ENCODE results near the gene GBP3.
A peak's percentile ranks its signal among the peaks of the same experiment; 100 is the strongest.
"Not testable (repeated sequence)": the region's sequence is repeated elsewhere in the genome, so short reads cannot be mapped to it uniquely, and the experiment has no call there.

Gene GBP3

DNA sequence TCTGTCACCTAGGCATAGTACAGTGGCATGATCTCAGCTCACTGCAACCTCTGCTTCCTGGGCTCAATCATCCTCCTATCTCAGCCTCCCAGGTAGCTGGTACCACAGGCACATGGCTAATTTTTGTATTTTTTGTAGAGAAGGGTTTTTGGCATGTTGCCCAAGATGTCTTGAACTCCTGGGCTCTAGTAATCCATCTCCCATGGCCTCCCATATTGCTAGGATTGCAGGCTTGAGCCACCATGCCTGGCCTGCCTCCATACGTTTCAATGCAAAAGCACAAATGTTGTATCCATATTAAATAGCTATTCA is 17.6 kb upstream of the GBP3 start:
- DNase-seq (ENCODE audit: low spot score) = no peak

DNA sequence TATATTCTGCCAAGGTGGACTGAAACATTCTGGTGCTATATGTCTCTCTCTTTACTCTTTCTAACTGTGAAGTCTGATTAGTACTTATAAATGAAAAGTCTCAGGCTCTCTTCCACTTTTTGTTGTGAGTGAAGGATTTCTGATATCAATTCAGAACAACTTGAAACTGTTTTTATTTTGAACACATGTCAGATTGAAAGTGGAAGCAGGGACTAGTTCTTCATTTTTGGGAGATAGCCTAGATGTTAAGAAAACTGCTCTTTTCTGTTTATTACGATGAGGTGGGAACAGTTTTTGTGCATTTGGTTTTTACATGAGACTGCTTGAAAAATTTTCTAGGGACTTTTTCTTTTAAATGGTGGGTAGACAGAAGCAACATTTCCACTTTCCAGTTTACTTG is 14.5 kb upstream of the GBP3 start:
- DNase-seq (ENCODE audit: low spot score) = no peak

DNA sequence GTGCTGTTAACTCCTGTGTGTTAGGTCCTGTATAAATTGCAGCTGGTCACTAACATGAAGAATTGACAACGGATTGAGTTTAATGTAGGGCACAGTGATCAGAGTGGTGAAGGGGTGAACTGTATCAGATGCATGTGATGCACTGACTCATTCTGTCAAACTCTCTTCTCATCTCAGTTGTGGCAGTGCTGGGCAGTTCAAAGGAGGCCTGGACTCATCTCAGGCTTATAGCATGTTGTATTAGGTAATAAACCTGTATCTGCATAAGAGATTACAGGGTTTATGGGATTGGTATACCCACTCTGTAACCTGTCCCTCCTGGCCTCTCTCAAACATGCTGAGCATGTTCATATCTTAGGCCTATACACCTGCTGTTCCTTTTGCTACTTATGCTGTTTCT is 12.4 kb upstream of the GBP3 start:
- DNase-seq (ENCODE audit: low spot score) = no peak

DNA sequence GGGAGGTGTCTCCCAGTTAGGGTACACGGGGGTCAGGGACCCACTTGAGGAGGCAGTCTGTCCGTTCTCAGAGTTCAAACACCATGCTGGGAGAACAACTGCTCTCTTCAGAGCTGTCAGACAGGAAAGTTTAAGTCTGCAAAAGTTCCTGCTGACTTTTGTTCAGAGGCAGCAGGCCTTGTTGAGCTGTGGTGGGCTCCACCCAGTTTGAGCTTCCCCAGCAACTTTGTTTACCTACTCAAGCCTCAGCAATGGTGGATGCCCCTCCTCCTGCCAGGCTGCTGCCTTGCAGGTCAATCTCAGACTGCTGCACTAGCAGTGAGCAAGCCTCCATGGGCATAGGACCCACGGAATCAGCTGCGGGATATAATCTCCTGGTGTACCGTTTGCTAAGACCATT is 11.3 kb upstream of the GBP3 start:
- DNase-seq (ENCODE audit: low spot score) = not testable (repeated sequence)

DNA sequence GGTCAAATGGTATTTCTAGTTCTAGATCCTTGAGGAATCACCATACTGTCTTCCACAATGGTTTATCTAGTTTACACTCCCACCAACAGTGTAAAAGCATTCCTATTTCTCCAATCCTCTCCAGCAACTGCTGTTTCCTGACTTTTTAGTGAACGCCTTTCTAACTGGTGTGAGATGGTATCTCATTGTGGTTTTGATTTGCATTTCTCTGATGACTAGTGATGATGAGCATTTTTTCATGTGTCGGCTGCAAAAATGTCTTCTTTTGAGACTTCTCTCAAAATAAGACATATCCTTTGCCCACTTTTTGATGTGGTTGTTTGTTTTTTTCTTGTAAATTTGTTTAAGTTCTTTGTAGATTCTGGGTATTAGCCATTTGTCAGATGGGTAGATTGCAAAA is 6.4 kb upstream of the GBP3 start:
- not testable (repeated sequence) for DNase-seq (ENCODE audit: low spot score)

DNA sequence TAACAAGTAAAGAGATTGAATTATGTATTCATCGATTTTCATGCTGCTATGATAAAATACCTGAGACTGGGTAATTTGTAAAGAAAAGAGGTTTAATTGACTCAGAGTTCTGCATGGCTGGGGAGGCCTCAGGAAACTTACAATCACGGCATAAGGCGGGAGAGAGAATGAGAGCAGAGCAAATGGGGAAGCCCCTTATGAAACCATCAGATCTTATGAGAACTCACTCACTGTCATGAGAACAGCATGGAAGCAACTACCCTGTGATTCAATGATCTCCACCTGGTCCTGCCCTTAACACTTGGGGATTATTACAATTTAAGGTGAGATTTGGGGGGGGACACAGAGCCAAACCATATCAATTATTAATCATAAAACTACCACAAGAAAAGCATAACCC is 3.3 kb upstream of the GBP3 start:
- no peak for DNase-seq (ENCODE audit: low spot score)

DNA sequence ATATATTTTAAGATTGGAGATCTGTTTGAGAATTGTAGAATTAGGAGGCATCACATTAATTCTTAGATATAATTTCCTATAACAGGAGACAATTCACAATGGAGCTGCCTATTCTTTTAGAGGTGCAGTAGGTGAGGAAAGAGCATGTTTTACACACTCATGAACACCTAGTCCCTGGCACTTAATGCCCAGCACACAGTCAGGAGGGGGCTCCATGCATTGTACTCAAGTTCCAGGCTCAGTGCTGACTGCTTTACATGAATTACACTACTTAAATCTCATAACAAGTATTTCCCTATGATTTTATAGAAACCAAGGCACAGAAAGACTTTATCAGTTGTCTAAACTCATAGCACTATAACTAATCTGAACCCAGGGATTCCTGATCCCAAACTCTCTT is 360 bp upstream of the GBP3 start:
- DNase-seq (ENCODE audit: low spot score) = no peak

DNA sequence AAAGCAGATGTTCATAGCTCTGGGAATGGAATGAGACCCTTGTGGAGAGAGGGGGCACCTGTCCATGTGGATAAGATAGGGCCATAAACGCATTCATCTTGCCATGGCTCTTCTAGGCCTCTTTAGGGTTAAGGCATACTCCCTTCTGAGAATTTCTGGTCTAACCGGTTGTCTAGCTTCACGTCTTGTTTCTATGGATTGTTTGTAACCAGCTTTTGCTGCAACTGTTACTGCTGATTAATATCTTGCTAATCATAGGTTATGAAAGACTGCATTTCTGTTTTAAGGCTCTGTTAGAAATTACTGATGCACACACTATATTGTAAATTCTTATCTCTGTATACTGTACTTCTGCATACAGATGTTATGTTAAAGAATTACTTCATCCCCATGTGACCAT is 4.3 kb downstream of the GBP3 start:
- DNase-seq (ENCODE audit: low spot score) = not testable (repeated sequence)

DNA sequence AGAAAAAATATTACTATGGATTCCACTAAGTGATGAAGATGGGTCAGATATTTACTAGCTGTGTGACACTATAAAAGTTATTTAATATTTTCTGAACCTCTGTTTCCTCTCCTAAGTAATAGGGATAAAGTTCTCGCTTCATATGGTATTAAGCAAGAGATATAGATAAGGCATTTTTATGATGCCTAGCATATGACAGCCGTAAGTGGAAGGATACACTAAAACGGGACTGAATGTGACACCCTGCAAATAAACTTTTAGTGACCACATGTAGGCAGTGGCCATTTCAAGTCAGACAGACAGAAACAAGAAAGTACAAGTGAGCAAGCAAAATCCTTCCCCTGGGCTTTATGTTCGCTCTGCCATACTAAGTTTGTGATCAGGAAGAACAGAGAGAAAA is 14.2 kb downstream of the GBP3 start:
- DNase-seq (ENCODE audit: low spot score) = no peak

DNA sequence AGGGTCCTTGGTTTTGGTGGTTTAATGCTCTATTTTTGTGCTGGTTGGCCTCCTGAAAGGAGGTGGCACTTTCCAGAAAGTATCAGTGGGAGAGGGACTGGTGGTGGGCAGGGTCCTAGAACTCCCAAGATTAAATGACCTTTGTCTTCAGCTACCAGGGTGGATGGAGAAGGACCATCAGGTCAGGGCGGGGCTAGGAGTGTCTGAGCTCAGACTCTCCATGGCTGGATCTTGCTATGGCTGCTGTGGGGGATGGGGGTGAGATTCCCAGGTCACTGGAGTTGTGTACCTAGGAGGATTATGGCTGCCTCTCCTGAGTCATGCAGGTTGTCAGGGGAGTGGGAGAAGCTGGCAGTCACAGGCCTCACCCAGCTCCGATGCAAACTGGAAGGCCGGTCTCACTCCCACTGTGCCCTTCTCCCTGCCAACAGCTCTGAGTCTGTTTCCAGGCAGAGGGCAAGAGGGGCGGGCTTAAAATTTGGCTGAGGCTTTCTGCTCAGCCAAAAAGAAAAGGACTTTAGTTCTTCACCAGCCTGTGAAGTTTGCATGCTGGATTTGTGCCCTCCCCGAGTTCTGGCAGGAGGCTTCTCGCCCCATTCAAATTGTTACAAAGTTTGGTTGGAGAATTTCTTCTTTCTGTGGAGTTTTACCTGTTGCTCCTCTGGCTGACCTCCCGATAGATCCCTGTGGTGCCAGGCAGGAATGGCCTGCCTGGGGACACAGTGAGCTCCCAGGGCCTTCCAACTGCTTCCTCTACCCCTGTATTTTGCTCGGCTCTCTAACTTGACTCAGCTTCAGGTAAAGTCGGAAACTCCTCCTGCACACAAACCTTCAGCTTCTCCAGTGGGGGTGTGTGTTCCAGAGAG is 17.1 kb downstream of the GBP3 start:
- DNase-seq (ENCODE audit: low spot score) = peak; percentile 40

DNA sequence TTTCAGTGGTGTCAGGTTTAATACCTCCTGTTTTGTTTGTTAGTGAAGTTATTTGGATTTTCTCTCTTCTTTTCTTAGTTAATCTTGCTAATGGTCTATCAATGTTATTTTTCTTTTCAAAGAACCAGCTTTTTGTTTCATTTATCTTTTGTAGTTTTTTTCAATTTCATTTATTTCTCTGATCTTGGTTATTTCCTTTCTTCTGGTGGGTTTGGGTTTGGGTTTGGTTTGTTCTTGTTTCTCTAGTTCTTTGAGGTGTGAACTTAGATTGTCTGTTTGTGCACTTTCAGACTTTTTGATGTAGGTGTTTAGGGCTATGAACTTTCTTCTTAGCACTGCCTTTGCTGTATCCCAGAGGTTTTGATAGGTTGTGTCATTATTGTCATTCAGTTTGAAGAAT is 20.5 kb downstream of the GBP3 start:
- DNase-seq (ENCODE audit: low spot score) = not testable (repeated sequence)

DNA sequence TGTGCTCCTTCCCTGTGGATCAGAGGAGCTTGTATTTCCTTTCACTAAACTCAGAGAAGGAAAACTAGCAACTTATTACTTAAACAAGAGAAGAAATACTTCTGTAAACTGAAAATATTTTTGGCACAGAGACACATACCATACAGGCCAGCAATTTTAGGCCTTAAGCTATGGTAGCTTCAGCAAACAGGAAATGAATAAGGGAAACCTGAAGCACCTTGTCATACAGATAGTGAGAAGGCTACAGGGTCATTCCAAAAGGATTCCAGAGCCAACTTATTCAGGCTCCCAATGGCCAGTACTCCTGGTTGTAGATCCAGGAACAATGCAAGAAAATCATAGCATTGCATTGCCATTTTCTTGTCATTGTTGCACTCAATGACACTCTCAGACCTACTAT is 21.2 kb downstream of the GBP3 start:
- no peak for DNase-seq (ENCODE audit: low spot score)

DNA sequence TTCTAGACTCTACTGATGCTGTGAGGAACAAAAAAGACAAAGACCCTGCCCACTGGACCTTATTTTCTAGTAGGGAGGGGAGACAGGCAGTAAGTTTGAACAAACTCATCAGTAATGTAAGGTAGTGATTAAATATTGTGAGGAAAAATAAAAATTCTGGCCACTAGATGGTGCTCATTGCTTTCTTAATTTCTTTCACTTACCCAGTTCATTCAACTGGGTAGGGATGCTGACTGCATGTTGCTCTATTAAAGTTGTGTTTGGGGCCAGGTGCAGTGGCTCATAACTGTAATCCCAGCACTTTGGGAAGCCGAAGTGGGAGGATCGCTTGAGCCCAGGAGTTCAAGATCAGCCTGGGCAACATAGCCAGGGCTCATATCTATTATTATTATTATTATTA is 23.9 kb downstream of the GBP3 start:
- peak; percentile 72 for DNase-seq (ENCODE audit: low spot score)

DNA sequence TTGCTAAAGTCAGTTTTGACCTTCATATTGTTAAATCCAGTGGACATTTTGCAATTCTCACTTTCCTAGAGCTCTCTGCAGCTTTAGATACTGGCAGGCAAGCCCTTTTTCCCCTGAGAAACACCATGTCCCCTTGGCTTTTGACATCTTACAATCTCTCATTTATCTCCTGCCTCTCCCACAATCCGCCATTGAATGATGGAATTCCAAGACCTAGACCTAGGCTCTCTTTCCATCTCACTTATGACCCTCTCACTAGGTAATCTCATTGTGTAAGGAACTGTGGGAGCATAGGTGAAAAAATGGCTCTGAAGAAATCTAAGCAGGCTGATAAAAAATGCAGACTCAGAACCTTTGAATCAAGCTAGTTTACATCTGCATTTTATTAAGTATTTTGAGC is 32.2 kb downstream of the GBP3 start:
- DNase-seq (ENCODE audit: low spot score) = no peak

DNA sequence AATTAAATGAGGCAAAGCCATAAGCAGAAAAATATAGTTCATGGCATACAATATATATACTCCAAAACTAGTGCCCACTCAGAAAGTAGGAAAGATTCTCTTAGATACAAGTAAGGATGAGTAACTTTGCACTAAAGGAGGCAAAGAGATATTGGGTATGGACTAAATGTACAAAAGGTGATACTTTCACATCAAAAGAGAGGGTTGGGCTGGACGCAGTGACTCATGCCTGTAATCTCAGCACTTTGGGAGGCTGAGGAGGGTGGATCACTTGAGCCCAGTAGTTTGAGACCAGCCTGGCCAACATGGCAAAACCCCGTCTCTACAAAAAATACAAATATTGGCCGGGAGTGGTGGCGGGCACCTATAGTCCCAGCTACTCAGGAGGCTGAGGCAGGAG is 37.0 kb downstream of the GBP3 start:
- DNase-seq (ENCODE audit: low spot score) = no peak

DNA sequence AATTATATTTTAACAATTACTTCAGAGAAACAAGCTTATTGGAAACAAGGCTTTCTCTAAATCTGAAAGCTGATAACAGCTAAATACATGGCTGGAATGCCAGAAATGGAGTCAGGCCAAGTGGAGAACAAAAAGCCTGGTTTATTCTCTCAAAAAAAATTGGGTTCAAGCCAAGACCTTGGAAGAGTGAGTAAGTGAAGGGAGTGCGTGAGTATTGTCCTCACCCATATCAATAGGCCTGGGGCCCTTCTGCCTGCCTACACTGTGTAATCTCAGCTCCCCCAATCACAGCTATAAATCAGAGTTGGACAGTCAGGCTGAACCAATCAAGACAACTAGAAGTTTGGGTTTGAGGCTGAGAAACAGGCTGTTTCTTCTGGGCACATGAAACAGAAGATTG is 37.6 kb downstream of the GBP3 start:
- DNase-seq (ENCODE audit: low spot score) = peak; percentile 83

DNA sequence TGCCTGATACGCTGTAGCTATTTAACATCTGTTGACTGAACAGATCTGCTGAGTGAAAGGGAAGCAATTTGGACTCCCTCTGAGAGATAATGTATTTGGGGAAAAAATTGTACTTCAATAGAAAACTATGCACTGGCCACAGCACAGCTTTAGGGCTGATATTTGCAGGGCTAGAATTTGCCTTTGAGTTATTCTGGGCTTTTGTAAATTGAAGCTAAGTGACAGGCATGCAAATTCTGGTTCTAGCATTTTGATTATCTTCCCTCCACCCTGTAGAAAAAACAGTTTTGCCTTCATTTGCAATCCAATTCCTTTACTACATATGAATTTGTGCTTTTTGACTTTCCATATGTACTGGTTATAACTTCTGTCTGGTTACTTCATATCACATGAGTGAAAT is 38.1 kb downstream of the GBP3 start:
- DNase-seq (ENCODE audit: low spot score) = no peak

DNA sequence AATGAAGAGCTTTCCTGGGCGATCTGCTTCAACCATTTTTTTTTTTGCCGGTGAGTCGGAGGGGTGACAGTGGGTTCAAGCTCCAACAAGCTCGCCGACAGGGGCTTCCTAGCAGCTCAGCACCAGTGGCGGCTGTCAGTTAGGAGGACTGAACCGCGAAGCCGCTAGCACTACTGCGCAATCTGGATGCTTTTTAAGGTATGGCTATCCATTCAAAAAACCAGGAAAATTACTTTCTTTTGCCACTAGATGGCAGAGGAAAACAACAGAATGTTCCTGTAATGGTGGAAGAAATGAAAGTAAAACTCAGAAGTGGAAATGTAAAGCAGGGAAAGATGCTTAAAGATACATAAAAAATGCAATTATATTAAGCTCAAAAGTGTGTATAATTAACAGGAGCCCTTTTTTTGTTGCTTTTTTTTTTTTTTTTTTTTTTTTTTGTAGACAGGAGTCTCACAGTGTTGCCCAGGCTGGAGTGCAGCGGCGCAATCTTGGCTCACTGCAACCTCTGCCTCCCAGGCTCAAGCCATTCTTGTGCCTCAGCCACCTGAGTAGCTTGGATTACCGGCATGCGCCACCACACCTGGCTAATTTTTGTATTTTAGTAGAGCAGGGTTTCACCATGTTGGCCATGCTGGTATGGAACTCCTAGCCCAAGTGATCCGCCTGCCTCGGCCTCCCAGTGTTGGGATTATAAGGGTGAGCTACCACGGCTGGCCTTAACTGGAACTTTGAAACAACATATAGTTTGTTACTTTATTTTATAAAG is 38.7 kb downstream of the GBP3 start:
- peak; percentile 57 for DNase-seq (ENCODE audit: low spot score)

DNA sequence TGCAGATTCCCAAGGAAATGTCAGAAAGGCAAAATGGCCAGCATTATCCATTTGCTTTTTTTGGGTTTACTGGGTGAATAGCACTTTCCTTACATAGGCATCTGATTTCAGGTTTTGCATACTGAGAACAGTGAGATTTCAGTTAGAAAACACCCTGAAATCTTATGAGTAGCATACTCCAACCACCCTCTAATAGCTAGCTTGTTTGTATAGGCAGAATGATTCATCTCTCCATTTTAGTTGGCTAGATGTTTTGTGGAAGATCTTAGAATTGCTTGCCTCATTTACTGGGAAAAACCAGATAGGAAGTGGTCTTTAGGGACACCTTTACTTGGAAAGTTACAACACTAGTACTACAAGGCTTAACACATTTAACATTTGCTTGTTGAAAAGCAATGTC is 40.6 kb downstream of the GBP3 start:
- no peak for DNase-seq (ENCODE audit: low spot score)

DNA sequence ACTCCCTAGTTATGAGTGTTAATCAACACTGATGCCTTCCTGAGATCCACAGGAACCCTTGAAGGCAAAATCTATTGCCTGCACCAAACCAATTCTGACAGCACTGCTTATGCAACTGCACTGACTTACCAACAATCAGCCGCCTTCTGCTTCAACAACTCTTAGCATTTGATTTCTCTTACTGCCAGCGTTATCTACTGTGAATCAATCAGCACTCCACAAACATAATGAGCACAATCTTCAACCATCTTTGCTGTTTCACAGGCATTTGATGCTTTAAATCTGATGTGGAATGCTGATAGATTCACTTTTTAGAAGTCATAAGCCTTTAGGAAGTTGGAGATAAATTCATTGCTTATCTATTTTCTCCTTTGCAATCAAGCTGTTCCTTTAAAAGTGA is 41.2 kb downstream of the GBP3 start:
- not testable (repeated sequence) for DNase-seq (ENCODE audit: low spot score)

DNA sequence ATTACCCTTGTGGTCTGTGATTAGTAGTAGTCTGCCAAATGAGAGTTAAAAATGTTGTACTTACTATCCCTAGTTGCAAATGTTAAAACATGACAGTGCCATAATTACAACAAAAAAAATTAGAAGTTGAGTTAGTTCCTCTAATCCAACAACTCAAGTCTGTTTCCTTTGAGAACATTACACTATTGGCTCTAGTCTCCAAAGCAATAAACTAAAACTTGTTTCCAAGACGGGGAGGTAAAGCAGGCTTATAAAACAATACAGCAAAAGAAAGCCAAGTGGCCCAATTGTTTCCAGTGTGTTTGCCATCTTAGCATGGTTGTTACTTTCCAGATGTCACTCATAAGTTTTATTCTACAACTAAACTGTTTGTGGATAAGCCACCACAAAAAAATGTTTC is 41.8 kb downstream of the GBP3 start:
- DNase-seq (ENCODE audit: low spot score) = no peak

DNA sequence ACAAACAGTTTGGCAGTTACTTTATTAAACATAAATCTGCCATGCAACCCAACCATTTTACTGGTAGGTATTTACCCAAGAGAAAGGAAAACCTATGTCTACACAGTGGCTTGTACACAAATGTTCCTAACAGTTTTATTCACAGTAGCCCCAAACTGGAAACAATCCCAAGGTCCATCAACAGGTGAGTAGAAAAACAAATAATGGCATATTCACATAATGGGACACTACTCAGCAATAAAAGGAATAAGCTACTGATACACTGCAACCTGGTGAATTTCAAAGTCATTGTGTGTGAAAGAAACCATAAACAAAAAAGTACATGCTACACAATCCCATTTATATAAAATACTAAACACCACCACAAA is 42.9 kb downstream of the GBP3 start:
- no peak for DNase-seq (ENCODE audit: low spot score)

DNA sequence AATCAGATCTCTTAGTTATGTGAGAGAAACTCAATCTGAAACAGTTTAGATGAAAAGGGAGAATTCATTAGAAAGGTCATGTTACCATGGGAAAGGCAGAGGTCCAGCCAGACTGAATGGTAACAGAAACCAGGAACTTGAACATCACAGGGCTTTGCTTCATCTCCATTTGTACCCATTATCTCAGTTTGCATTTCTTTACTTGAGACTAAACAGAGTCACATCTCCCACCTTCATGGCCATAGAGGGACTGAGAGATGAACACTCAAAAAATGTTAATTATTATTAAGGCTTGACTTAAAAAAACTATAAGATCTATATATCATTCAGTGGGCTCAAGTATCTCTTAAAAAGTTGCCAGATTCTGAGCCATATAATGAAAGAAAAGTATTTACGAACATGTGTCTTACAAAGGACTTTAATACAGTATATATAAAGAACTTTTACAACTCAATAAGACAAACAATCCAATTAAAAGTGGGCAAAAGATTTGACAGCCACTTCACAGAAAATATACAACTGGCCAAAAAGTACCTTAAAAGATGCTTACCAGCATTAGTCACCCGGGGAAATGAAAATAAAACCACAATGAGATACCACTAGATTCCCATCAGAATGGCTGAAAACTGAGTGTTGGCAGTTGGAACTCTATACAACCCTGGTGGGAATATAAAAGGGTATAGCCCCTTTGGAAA is 43.5 kb downstream of the GBP3 start:
- no peak for DNase-seq (ENCODE audit: low spot score)

All from putamen (tissue), 1 donor.